ENCODE measurements around the gene ATOH8. TPM values are rescaled to one million over a fixed set of nuclear protein-coding genes. Genes with fewer than 3 reads are reported as not detected.

Gene ATOH8
- total RNA-seq, 4 donors from 2014 or later, result 82.8 to 260 (median 167) TPM

DNA sequence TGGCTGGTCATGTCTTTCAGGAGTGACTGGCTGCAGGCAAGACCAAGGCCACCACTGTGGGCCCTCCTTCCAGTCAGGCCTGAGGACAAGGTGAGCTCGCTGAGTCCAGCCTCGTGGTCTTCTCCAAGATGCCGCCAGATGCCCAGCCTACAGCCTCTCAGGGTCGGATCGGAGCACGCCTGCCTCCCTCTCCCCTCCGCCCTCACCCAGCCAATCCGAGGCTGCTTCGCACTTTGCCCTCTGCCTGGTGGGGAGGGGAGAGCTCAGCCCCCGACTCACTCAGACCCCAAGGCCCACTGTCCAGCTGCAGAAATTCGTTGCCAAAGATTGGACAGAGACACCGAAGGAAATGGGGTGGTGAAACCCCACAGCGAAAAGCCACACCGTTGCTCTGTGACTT lies 33.1 kb downstream of the ATOH8 start:
- H3K9me3 ChIP-seq, result no peaks in the 10 kb centered on the region
- 92 to 100% methylated on average over 3 to 14 of the region's 14 CpGs for WGBS, 2 donors
- H3K27ac ChIP-seq, result peak overlapping the region; percentile 7 to 90 (median 89)
- H3K36me3 ChIP-seq, result peaks cover 14 to 39% of the 10 kb centered on the region in 2 donors
- peaks cover 46 to 75% of the 10 kb centered on the region in 2 donors for H3K4me1 ChIP-seq
- no peak overlapping the region for H3K4me3 ChIP-seq (replicated peaks in 1 of 3)
- no peaks in the 10 kb centered on the region for H3K27me3 ChIP-seq
- intact Hi-C loops (cut with DNase I), result no loop called here
- TF ChIP-seq CTCF (IDR thresholded peaks at IDR 0.05) (no peak), POLR2A (IDR thresholded peaks at IDR 0.05) (no peak)
- DNase-seq, result no peak

DNA sequence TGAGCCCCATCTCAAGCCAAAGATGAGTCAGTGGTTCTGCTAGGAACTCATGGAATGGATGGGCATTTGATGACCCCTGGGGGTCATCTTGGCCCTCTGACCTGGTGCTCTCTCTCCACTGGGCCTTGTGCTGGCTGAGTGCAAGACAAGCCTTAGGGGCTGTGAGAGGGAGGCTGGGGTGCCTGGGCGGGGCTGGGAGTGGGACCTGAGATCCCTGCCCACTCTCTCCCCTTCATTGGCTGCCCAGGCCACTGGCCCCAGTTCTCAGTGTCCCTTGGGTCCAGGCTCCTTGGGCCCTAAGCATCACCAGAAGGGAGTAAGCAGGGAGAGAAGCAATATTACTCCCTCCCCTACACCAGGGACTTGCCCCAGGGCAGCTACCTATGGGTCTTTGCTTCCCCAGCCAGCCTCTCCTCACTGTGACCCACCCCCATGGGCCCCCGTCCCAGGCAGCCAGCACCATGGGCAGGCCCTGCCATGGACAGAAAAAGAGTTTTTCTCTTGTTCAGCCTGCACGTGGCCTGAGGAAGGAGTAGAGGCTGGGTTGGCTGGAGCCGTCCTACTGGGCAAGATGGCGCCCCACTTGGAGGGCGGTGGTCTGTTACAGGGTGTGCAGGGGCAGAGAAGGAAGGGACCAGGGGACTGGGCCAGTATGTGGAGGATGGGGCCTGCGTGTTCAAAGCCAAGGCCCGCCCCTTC lies 33.6 kb downstream of the ATOH8 start:
- intact Hi-C loops (cut with DNase I), result no loop called here
- TF ChIP-seq CTCF (IDR thresholded peaks at IDR 0.05) (no peak), POLR2A (IDR thresholded peaks at IDR 0.05) (no peak)
- Histone ChIP-seq H3K4me1 (peaks cover 50 to 81% of the 10 kb centered on the region in 2 donors), H3K9me3 (no peaks in the 10 kb centered on the region), H3K4me3 (replicated peaks in 1 of 3) (no peak overlapping the region), H3K36me3 (peaks cover 15 to 34% of the 10 kb centered on the region in 2 donors), H3K27me3 (no peaks in the 10 kb centered on the region), H3K27ac (peak overlapping the region; percentile 77 to 90 (median 89))
- 45 to 53% methylated on average over 8 of the region's 8 CpGs for WGBS, 2 donors
- no peak for DNase-seq

DNA sequence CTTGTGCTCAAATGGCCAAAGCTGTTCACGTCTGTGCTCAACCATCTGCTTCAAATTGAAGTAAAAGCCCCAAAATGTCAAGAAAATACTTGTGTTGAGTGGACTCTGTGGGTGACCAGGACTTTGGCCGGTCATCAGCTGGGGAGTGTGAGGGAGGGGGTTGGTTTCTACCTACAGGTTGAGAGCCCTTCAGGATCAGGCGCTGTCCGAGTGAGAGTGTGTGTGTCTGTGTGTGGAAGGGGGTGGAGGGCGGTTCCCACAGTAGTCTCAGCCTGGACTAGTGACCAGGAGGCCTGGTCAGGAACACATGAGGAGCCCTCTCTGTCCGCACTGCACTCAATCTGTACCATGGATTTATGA lies 34.2 kb downstream of the ATOH8 start:
- peak; percentile 89 to 92 for DNase-seq
- Histone ChIP-seq H3K27ac (peak overlapping the region; percentile 77 to 90 (median 89)), H3K9me3 (no peaks in the 10 kb centered on the region), H3K4me3 (replicated peaks in 1 of 3) (no peak overlapping the region), H3K4me1 (peaks cover 55 to 85% of the 10 kb centered on the region in 2 donors), H3K36me3 (peaks cover 15 to 28% of the 10 kb centered on the region in 2 donors), H3K27me3 (no peaks in the 10 kb centered on the region)
- intact Hi-C loops (cut with DNase I), result no loop called here
- TF ChIP-seq POLR2A (IDR thresholded peaks at IDR 0.05) (peak in 1 of 2 donors; percentile 26), CTCF (IDR thresholded peaks at IDR 0.05) (no peak)
- 24 to 40% methylated on average over 6 of the region's 6 CpGs for WGBS, 2 donors

DNA sequence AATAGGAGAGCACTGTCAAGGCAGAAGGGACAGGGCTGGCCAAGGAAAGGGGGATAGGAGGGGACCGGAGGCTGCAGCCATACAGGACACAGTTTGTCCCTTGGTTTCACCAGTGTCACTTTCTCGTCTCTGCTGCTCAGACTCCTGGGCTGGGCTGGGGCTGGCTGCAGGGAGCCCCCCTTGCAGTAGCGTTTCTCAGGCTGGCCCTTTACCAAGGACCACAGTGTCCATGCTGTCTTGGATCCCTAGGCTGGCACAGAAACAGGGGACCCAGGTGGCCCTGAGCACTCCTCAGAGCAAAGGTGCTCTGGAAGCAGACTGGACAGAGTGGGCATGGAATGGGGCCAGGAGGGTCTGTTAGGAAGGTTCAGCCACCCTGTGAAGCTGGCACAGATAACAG lies 34.8 kb downstream of the ATOH8 start:
- TF ChIP-seq CTCF (IDR thresholded peaks at IDR 0.05) (no peak), POLR2A (IDR thresholded peaks at IDR 0.05) (no peak)
- DNase-seq, result no peak
- 75 to 86% methylated on average over 3 of the region's 3 CpGs for WGBS, 2 donors
- H3K27me3 ChIP-seq, result no peaks in the 10 kb centered on the region
- H3K4me1 ChIP-seq, result peaks cover 62 to 85% of the 10 kb centered on the region in 2 donors
- H3K9me3 ChIP-seq, result no peaks in the 10 kb centered on the region
- intact Hi-C loops (cut with DNase I), result no loop called here
- peak overlapping the region; percentile 77 to 90 (median 89) for H3K27ac ChIP-seq
- no peak overlapping the region for H3K4me3 ChIP-seq (replicated peaks in 1 of 3)
- peaks cover 15 to 24% of the 10 kb centered on the region in 2 donors for H3K36me3 ChIP-seq

DNA sequence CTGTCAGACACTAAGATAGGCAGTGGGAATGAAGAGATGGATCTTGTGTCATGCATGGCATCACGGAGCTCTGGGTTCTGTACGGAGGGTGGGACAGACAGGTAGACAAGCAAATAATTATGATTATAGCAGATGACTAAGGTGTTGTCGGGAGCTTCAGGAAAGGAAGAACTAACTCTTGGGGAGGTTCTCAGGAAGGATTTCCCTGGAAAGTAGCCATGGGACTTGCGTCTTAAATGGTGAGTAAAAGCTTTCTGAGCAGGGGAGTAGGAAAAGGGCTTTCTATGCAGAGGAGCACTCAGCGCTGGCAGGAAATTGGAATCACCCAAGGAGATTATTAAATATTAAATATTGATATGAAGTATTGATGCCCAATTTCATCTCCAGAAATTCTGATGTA lies 35.5 kb downstream of the ATOH8 start:
- no peak overlapping the region for H3K4me3 ChIP-seq (replicated peaks in 1 of 3)
- 92 to 97% methylated on average over 5 of the region's 5 CpGs for WGBS, 2 donors
- H3K27me3 ChIP-seq, result no peaks in the 10 kb centered on the region
- no peak for TF ChIP-seq POLR2A (IDR thresholded peaks at IDR 0.05)
- no peak for TF ChIP-seq CTCF (IDR thresholded peaks at IDR 0.05)
- peak overlapping the region in 2 of 3 donors; percentile 89 to 90 for H3K27ac ChIP-seq
- intact Hi-C loops (cut with DNase I), result no loop called here
- no peaks in the 10 kb centered on the region for H3K9me3 ChIP-seq
- peaks cover 65 to 85% of the 10 kb centered on the region in 2 donors for H3K4me1 ChIP-seq
- H3K36me3 ChIP-seq, result peaks cover 15 to 18% of the 10 kb centered on the region in 2 donors
- no peak for DNase-seq

All from thyroid gland (tissue), 4 donors.